BE2C (cell line): ENCODE measurements around the gene SUMO1.
"Not testable (repeated sequence)": the region's sequence is repeated elsewhere in the genome, so short reads cannot be mapped to it uniquely, and the experiment has no call there.

Source experiments
- DNase-seq: peaks from one replicate; pipeline ENCODE4 v3.0.0-alpha.2; 2020
- H3K27me3 ChIP-seq: fragments of 250-450 bp; sonication (Bioruptor Pico); 2 replicates; pipeline ENCODE4 v1.5.1; 2020; ENCODE audit warnings: mild to moderate bottlenecking
- H3K36me3 ChIP-seq: fragments of 250-450 bp; sonication (Bioruptor Pico); 2 replicates; pipeline ENCODE4 v1.5.1; 2020; ENCODE audit warnings: mild to moderate bottlenecking
- H3K4me1 ChIP-seq: fragments of 250-450 bp; sonication (Bioruptor Pico); 2 replicates; pipeline ENCODE4 v1.5.1; 2020
- H3K4me3 ChIP-seq: 2 replicates; pipeline ENCODE4 v1.5.1; 2011; ENCODE audit warnings: low read depth, low read length
- H3K9me3 ChIP-seq: fragments of 250-450 bp; sonication (Bioruptor Pico); 2 replicates; pipeline ENCODE4 v1.5.1; 2020
- TF ChIP-seq, protein P1 (sequence below): IDR thresholded peaks from 2 replicates; pipeline ENCODE4 v1.5.1; 2012; ENCODE audit warnings: mild to moderate bottlenecking, low read depth, low read length

The SUMO1 gene

GRCh38 chr2:202249521-202250253 lies 11.3 kb upstream of the SUMO1 start:
- TF ChIP-seq, protein P1, sequence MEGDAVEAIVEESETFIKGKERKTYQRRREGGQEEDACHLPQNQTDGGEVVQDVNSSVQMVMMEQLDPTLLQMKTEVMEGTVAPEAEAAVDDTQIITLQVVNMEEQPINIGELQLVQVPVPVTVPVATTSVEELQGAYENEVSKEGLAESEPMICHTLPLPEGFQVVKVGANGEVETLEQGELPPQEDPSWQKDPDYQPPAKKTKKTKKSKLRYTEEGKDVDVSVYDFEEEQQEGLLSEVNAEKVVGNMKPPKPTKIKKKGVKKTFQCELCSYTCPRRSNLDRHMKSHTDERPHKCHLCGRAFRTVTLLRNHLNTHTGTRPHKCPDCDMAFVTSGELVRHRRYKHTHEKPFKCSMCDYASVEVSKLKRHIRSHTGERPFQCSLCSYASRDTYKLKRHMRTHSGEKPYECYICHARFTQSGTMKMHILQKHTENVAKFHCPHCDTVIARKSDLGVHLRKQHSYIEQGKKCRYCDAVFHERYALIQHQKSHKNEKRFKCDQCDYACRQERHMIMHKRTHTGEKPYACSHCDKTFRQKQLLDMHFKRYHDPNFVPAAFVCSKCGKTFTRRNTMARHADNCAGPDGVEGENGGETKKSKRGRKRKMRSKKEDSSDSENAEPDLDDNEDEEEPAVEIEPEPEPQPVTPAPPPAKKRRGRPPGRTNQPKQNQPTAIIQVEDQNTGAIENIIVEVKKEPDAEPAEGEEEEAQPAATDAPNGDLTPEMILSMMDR, result no peak
- Histone ChIP-seq H3K27me3 (no peaks in the 10 kb centered on the region), H3K9me3 (0 out of 2 replicates have a peak, but pooled peaks cover 2% of the 10 kb centered on the region), H3K36me3 (no peaks in the 10 kb centered on the region), H3K4me1 (no peaks in the 10 kb centered on the region), H3K4me3 (no peak overlapping the region)
- no peak for DNase-seq

- H3K27me3 ChIP-seq, DNase-seq, H3K4me1 ChIP-seq, H3K9me3 ChIP-seq, H3K36me3 ChIP-seq, H3K4me3 ChIP-seq: not testable (repeated sequence)
Observed at GRCh38 chr2:202247710-202248109, 9.3 kb upstream of the SUMO1 start.

- TF ChIP-seq, protein P1, result no peak
- peak overlapping the region; percentile 99 for H3K4me3 ChIP-seq
- no peaks in the 10 kb centered on the region for H3K27me3 ChIP-seq
- peaks cover 4% of the 10 kb centered on the region; the same call in 1 of the 2 replicates for H3K36me3 ChIP-seq
- no peaks in the 10 kb centered on the region for H3K9me3 ChIP-seq
- DNase-seq, result no peak
- peaks cover 5% of the 10 kb centered on the region for H3K4me1 ChIP-seq
Observed at GRCh38 chr2:202237787-202238233, 587 bp downstream of the SUMO1 start.

GRCh38 chr2:202221873-202222272 lies 16.5 kb downstream of the SUMO1 start:
- no peak overlapping the region for H3K4me3 ChIP-seq
- H3K27me3 ChIP-seq, result no peaks in the 10 kb centered on the region
- H3K9me3 ChIP-seq, result no peaks in the 10 kb centered on the region
- peaks cover 5% of the 10 kb centered on the region; the same call in 1 of the 2 replicates for H3K4me1 ChIP-seq
- H3K36me3 ChIP-seq, result peaks cover 25% of the 10 kb centered on the region
- TF ChIP-seq, protein P1, result no peak
- no peak for DNase-seq

DNA sequence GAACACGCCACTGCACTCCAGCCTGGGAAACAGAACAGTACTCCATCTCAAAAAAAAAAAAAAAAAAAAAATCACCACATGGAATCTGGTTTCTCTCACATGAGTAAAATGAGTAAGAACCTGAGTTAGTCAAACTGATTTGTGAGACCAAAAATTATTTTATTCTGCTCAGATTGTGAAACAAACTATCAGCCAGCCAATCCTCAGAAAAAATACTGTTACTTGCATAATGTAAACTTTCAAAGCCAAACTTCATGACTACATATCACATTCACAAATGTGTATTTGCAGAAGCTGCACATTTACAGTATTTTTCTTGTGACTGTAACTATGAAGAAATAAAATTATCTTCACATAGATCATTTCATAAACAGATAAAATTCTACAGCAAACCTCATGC lies 23.2 kb downstream of the SUMO1 start:
- H3K4me1 ChIP-seq, result no peaks in the 10 kb centered on the region
- no peak overlapping the region for H3K4me3 ChIP-seq
- H3K36me3 ChIP-seq, result peaks cover 51% of the 10 kb centered on the region
- no peaks in the 10 kb centered on the region for H3K9me3 ChIP-seq
- TF ChIP-seq, protein P1, result no peak
- H3K27me3 ChIP-seq, result no peaks in the 10 kb centered on the region
- DNase-seq, result no peak

- Histone ChIP-seq H3K4me3 (no peak overlapping the region), H3K9me3 (no peaks in the 10 kb centered on the region), H3K27me3 (no peaks in the 10 kb centered on the region), H3K36me3 (peaks cover 49% of the 10 kb centered on the region), H3K4me1 (no peaks in the 10 kb centered on the region)
- DNase-seq, result no peak
- TF ChIP-seq, protein P1, result no peak
Observed at GRCh38 chr2:202208526-202208925, 29.9 kb downstream of the SUMO1 start.
